Astrocyte (in vitro differentiated cells and primary cell): ENCODE results near the gene REEP3. TPM values are rescaled to one million over a fixed set of nuclear protein-coding genes. Genes with fewer than 3 reads are reported as not detected.

Experiments used
- DNase-seq: peaks from one replicate; pipeline ENCODE4 v3.0.0-alpha.2; 2010; ENCODE audit warnings: low read depth
- FAIRE-seq: peaks from 2 replicates; lab custom pipeline; 2011; peaks lifted over from hg19 to GRCh38; lab: Jason Lieb, UNC
- H2AFZ ChIP-seq: 2 replicates; pipeline ENCODE4 v1.6.0; 2012; ENCODE audit warnings: low read depth, low read length, inconsistent platforms
- H3K27ac ChIP-seq: 2 replicates; pipeline ENCODE4 v1.5.1; 2011; ENCODE audit warnings: low read depth, low read length, inconsistent platforms
- H3K27me3 ChIP-seq: 2 replicates; pipeline ENCODE4 v1.6.0; 2011; ENCODE audit warnings: low read length, inconsistent platforms; ENCODE audit not compliant: insufficient read depth
- H3K36me3 ChIP-seq: 2 replicates; pipeline ENCODE4 v1.5.1; 2011; ENCODE audit warnings: low read length, inconsistent platforms; ENCODE audit not compliant: insufficient read depth
- H3K4me1 ChIP-seq: 2 replicates; pipeline ENCODE4 v1.5.1; 2011; ENCODE audit warnings: low read length, inconsistent platforms; ENCODE audit not compliant: insufficient read depth
- H3K4me2 ChIP-seq: 2 replicates; pipeline ENCODE4 v1.6.0; 2012; ENCODE audit warnings: low read length, inconsistent platforms
- H3K4me3 ChIP-seq: 2 replicates; pipeline ENCODE4 v1.5.1; 2011; ENCODE audit warnings: low read depth, mild to moderate bottlenecking, low read length, inconsistent platforms; ENCODE audit not compliant: insufficient read depth
- H3K79me2 ChIP-seq: 2 replicates; pipeline ENCODE4 v1.6.0; 2012; ENCODE audit warnings: mild to moderate bottlenecking, low read length, inconsistent platforms; ENCODE audit not compliant: insufficient read depth
- H3K9ac ChIP-seq: 2 replicates; pipeline ENCODE4 v1.6.0; 2012; ENCODE audit warnings: mild to moderate bottlenecking, low read length, inconsistent platforms
- H3K9me3 ChIP-seq: 2 replicates; pipeline ENCODE4 v1.5.1; 2012; ENCODE audit warnings: low read depth, mild to moderate bottlenecking, low read length, inconsistent platforms; ENCODE audit not compliant: insufficient read depth
- H4K20me1 ChIP-seq: 2 replicates; pipeline ENCODE4 v1.6.0; 2012; ENCODE audit warnings: low read length, inconsistent platforms; ENCODE audit not compliant: insufficient read depth
- H3K27ac Mint-ChIP-seq: one replicate; pipeline ENCODE4 v1.8.0; 2021; ENCODE audit warnings: mild to moderate bottlenecking, mixed read lengths; ENCODE audit not compliant: unreplicated experiment
- H3K27me3 Mint-ChIP-seq: one replicate; pipeline ENCODE4 v1.8.0; 2021; ENCODE audit warnings: low read depth, mixed read lengths; ENCODE audit not compliant: unreplicated experiment
- H3K36me3 Mint-ChIP-seq: one replicate; pipeline ENCODE4 v1.8.0; 2021; ENCODE audit warnings: low read depth, mixed read lengths; ENCODE audit not compliant: unreplicated experiment
- H3K4me1 Mint-ChIP-seq: one replicate; pipeline ENCODE4 v1.8.0; 2021; ENCODE audit warnings: low read depth, mixed read lengths; ENCODE audit not compliant: unreplicated experiment
- H3K4me3 Mint-ChIP-seq: one replicate; pipeline ENCODE4 v1.8.0; 2021; ENCODE audit warnings: mild to moderate bottlenecking, moderate library complexity, mixed read lengths; ENCODE audit not compliant: unreplicated experiment
- H3K9me3 Mint-ChIP-seq: one replicate; pipeline ENCODE4 v1.8.0; 2021; ENCODE audit warnings: mild to moderate bottlenecking, mixed read lengths; ENCODE audit not compliant: unreplicated experiment
- CTCF ChIP-seq: IDR thresholded peaks from 2 replicates; pipeline ENCODE4 v1.5.1; 2011; ENCODE audit warnings: low read depth, mild to moderate bottlenecking, inconsistent platforms, low read length, moderate library complexity; ENCODE audit not compliant: insufficient read depth
- EZH2 ChIP-seq: IDR thresholded peaks from 2 replicates; pipeline ENCODE4 v1.6.1; 2012; ENCODE audit warnings: mild to moderate bottlenecking, low read length, inconsistent platforms; ENCODE audit not compliant: insufficient read depth
- total RNA-seq: library from RNA; stranded (reverse); gene quantifications from 2 replicates; pipeline ENCODE4 v1.2.1, GENCODE V29; 2021

REEP3 gene
- total RNA-seq, 1 donor from 2014 or later: 44.6 TPM

GRCh38 chr10:63515002-63515763 lies 6.0 kb upstream of the REEP3 start:
- peak overlapping the region; percentile 56 for H3K27ac ChIP-seq
- H2AFZ ChIP-seq: no peak overlapping the region
- Mint-ChIP-seq H3K27me3 (no peaks in the 10 kb centered on the region), H3K4me1 (peaks cover 39% of the 10 kb centered on the region), H3K27ac (peak overlapping the region; percentile 99), H3K4me3 (peak overlapping the region; percentile 42), H3K9me3 (peaks cover 2% of the 10 kb centered on the region), H3K36me3 (no peaks in the 10 kb centered on the region)
- peaks cover 15% of the 10 kb centered on the region for H3K4me1 ChIP-seq
- H3K79me2 ChIP-seq: peaks cover 94% of the 10 kb centered on the region
- no peak for FAIRE-seq
- no peaks in the 10 kb centered on the region for H3K27me3 ChIP-seq
- no peaks in the 10 kb centered on the region for H3K9me3 ChIP-seq
- H4K20me1 ChIP-seq: peaks cover 59% of the 10 kb centered on the region
- H3K4me3 ChIP-seq: peak overlapping the region; percentile 24
- TF ChIP-seq CTCF: no peak
- TF ChIP-seq EZH2: no peak
- H3K36me3 ChIP-seq: no peaks in the 10 kb centered on the region
- peak; percentile 75 for DNase-seq
- peak overlapping the region; percentile 58 for H3K9ac ChIP-seq
- H3K4me2 ChIP-seq: peak overlapping the region; percentile 81

- Histone ChIP-seq H3K27me3 (no peaks in the 10 kb centered on the region), H2AFZ (no peak overlapping the region), H3K79me2 (peaks cover 92% of the 10 kb centered on the region), H4K20me1 (peaks cover 57% of the 10 kb centered on the region), H3K4me1 (peaks cover 18% of the 10 kb centered on the region), H3K9ac (no peak overlapping the region), H3K9me3 (no peaks in the 10 kb centered on the region), H3K4me3 (no peak overlapping the region), H3K36me3 (no peaks in the 10 kb centered on the region), H3K4me2 (peak overlapping the region; percentile 81), H3K27ac (no peak overlapping the region)
- Mint-ChIP-seq H3K27me3 (no peaks in the 10 kb centered on the region), H3K36me3 (no peaks in the 10 kb centered on the region), H3K27ac (peak overlapping the region; percentile 99), H3K9me3 (peaks cover 2% of the 10 kb centered on the region), H3K4me1 (peaks cover 39% of the 10 kb centered on the region), H3K4me3 (no peak overlapping the region)
- no peak for DNase-seq
- FAIRE-seq: no peak
- TF ChIP-seq EZH2 (no peak), CTCF (no peak)
Measured at GRCh38 chr10:63516207-63516606, 5.0 kb upstream of the REEP3 start.
